Ishikawa (cell line): ENCODE measurements around the gene CHST11.

Experiments used
- CEBPB ChIP-seq: IDR thresholded peaks from 2 replicates; pipeline ENCODE4 v1.6.1; 2012
- CREB1 ChIP-seq: IDR thresholded peaks from 2 replicates; pipeline ENCODE4 v1.6.1; 2012; ENCODE audit warnings: low read depth
- EP300 ChIP-seq: IDR thresholded peaks from 2 replicates; pipeline ENCODE4 v1.6.1; 2012; ENCODE audit warnings: borderline replicate concordance
- FOXM1 ChIP-seq: IDR thresholded peaks from 2 replicates; pipeline ENCODE4 v1.6.1; 2012; ENCODE audit warnings: low read depth, borderline replicate concordance
- RAD21 ChIP-seq: IDR thresholded peaks from 2 replicates; pipeline ENCODE4 v1.6.1; 2012; ENCODE audit warnings: low read depth
- YY1 ChIP-seq: IDR thresholded peaks from 2 replicates; pipeline ENCODE4 v1.6.1; 2012; ENCODE audit warnings: low read depth
- ZBTB7A ChIP-seq: IDR thresholded peaks from 2 replicates; pipeline ENCODE4 v1.6.1; 2012; ENCODE audit warnings: low read depth
- TF ChIP-seq, protein P1 (sequence below): IDR thresholded peaks from 2 replicates; pipeline ENCODE4 v1.6.1; 2012
- TF ChIP-seq, protein P2 (sequence below): IDR thresholded peaks from 2 replicates; pipeline ENCODE4 v1.6.1; 2012; ENCODE audit warnings: low read depth, mild to moderate bottlenecking

DNA sequence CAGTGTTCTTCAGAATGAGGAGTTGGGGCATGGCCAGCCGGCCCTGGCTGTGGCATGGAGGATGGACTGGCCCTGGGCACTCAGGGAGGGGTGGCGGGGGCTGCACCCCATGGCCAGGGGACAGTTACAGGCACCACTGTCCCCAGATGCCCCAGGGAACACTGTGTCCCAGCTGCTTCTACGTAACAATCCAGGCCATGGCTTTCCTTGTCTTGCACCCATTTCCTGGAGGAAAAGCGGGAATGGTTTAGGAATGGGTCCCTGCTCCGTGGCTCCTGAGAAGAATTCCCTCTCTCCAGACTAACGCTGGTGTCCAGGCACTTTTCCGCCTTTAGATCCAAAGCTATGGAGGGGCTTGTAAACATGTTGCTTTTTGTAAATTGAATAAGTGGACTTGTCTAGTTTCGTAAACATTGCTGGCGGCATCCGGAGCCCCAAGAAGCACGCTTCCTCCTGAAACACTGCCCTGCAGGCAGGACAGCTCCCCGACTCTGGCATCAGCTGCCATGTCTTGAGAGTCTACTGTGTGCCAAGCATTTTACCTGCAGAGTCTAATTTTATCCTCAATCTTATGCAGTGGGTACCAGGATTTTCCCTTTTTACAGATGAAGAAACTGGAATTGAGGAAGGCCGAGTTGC, 263.1 kb downstream of the CHST11 start:
- TF ChIP-seq FOXM1 (no peak), RAD21 (no peak), ZBTB7A (no peak), CREB1 (no peak), CEBPB (no peak), EP300 (no peak), YY1 (no peak)
- TF ChIP-seq, protein P1, sequence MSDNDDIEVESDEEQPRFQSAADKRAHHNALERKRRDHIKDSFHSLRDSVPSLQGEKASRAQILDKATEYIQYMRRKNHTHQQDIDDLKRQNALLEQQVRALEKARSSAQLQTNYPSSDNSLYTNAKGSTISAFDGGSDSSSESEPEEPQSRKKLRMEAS: no peak
- TF ChIP-seq, protein P2, sequence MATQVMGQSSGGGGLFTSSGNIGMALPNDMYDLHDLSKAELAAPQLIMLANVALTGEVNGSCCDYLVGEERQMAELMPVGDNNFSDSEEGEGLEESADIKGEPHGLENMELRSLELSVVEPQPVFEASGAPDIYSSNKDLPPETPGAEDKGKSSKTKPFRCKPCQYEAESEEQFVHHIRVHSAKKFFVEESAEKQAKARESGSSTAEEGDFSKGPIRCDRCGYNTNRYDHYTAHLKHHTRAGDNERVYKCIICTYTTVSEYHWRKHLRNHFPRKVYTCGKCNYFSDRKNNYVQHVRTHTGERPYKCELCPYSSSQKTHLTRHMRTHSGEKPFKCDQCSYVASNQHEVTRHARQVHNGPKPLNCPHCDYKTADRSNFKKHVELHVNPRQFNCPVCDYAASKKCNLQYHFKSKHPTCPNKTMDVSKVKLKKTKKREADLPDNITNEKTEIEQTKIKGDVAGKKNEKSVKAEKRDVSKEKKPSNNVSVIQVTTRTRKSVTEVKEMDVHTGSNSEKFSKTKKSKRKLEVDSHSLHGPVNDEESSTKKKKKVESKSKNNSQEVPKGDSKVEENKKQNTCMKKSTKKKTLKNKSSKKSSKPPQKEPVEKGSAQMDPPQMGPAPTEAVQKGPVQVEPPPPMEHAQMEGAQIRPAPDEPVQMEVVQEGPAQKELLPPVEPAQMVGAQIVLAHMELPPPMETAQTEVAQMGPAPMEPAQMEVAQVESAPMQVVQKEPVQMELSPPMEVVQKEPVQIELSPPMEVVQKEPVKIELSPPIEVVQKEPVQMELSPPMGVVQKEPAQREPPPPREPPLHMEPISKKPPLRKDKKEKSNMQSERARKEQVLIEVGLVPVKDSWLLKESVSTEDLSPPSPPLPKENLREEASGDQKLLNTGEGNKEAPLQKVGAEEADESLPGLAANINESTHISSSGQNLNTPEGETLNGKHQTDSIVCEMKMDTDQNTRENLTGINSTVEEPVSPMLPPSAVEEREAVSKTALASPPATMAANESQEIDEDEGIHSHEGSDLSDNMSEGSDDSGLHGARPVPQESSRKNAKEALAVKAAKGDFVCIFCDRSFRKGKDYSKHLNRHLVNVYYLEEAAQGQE: no peak
